CD4-positive, alpha-beta T cell treated with Interleukin-1 beta for 1 hour (primary cell): ENCODE measurements around the gene NUDT1.
A peak's percentile ranks its signal among the peaks of the same experiment; 100 is the strongest.

Experiments used
- DNase-seq, 2 donors: peaks; one replicate each; pipeline ENCODE4 v3.0.0-alpha.2; 2020 to 2022

NUDT1 gene

GRCh38 chr7:2205036-2205780, 36.8 kb upstream of the NUDT1 start:
- DNase-seq: no peak

GRCh38 chr7:2208712-2209111, 33.3 kb upstream of the NUDT1 start:
- no peak for DNase-seq

- peak; percentile 42 to 46 for DNase-seq
Observed at GRCh38 chr7:2209146-2209960, 32.7 kb upstream of the NUDT1 start.

- DNase-seq: no peak
Observed at GRCh38 chr7:2209961-2210323, 32.1 kb upstream of the NUDT1 start.

- DNase-seq: no peak
Observed at GRCh38 chr7:2210551-2211258, 31.3 kb upstream of the NUDT1 start.

- DNase-seq: no peak
Observed at GRCh38 chr7:2211259-2211880, 30.7 kb upstream of the NUDT1 start.

- DNase-seq: no peak
Observed at GRCh38 chr7:2211926-2212325, 30.1 kb upstream of the NUDT1 start.

- DNase-seq: no peak
Observed at GRCh38 chr7:2212906-2213305, 29.1 kb upstream of the NUDT1 start.

- no peak for DNase-seq
Observed at GRCh38 chr7:2213551-2214215, 28.3 kb upstream of the NUDT1 start.

GRCh38 chr7:2214636-2215035, 27.4 kb upstream of the NUDT1 start:
- peak in 1 of 2 donors; percentile 11 for DNase-seq

- no peak for DNase-seq
Observed at GRCh38 chr7:2215851-2216250, 26.2 kb upstream of the NUDT1 start.

- DNase-seq: no peak
Observed at GRCh38 chr7:2217206-2217605, 24.8 kb upstream of the NUDT1 start.

- DNase-seq: no peak
Observed at GRCh38 chr7:2217716-2218443, 24.1 kb upstream of the NUDT1 start.

- DNase-seq: no peak
Observed at GRCh38 chr7:2218444-2218785, 23.6 kb upstream of the NUDT1 start.

- DNase-seq: no peak
Observed at GRCh38 chr7:2219136-2219535, 22.9 kb upstream of the NUDT1 start.

GRCh38 chr7:2219606-2220005, 22.4 kb upstream of the NUDT1 start:
- DNase-seq: no peak

- DNase-seq: no peak
Observed at GRCh38 chr7:2220030-2220429, 22.0 kb upstream of the NUDT1 start.

GRCh38 chr7:2220506-2220905, 21.5 kb upstream of the NUDT1 start:
- no peak for DNase-seq

- no peak for DNase-seq
Observed at GRCh38 chr7:2220954-2221353, 21.1 kb upstream of the NUDT1 start.

GRCh38 chr7:2222516-2222915, 19.5 kb upstream of the NUDT1 start:
- no peak for DNase-seq

GRCh38 chr7:2223321-2223720, 18.7 kb upstream of the NUDT1 start:
- no peak for DNase-seq

GRCh38 chr7:2224491-2224928, 17.5 kb upstream of the NUDT1 start:
- no peak for DNase-seq
